ENCODE data around the gene PCDH17. TPM values are rescaled to one million over a fixed set of nuclear protein-coding genes. Genes with fewer than 3 reads are reported as not detected.

The PCDH17 gene
- total RNA-seq, 2 donors from 2014 or later = 2.1 to 2.4 TPM

DNA sequence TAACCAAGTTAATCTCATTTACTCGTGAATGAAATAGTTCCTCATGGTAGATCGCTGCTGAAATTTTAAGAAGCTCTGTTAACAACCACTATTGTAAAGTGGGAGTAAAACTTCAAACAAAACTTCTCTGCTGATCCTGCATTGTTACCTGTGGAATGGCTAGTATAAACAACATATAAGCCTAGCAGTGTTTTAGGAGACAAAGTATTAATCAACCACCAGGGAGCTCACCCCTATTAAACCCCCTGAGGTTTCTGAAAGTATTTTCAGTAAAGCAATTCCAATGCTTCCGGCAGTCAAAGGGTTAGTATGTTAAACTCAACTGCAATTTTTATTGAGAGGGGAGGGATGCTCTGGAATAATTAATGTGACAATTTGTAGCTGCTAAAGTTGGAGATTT, 30.0 kb upstream of the PCDH17 start:
- H3K27me3 ChIP-seq = no peaks in the 10 kb centered on the region
- H3K9ac ChIP-seq (ENCODE audit: low read depth in 2 of 2, low read length in 2 of 2) = no peak overlapping the region
- intact Hi-C loops (cut with DNase I) = no loop called here
- H3K36me3 ChIP-seq = no peaks in the 10 kb centered on the region
- no peaks in the 10 kb centered on the region for H3K4me1 ChIP-seq
- no peak for DNase-seq
- no peak overlapping the region for H3K4me3 ChIP-seq
- TF ChIP-seq, protein P1, sequence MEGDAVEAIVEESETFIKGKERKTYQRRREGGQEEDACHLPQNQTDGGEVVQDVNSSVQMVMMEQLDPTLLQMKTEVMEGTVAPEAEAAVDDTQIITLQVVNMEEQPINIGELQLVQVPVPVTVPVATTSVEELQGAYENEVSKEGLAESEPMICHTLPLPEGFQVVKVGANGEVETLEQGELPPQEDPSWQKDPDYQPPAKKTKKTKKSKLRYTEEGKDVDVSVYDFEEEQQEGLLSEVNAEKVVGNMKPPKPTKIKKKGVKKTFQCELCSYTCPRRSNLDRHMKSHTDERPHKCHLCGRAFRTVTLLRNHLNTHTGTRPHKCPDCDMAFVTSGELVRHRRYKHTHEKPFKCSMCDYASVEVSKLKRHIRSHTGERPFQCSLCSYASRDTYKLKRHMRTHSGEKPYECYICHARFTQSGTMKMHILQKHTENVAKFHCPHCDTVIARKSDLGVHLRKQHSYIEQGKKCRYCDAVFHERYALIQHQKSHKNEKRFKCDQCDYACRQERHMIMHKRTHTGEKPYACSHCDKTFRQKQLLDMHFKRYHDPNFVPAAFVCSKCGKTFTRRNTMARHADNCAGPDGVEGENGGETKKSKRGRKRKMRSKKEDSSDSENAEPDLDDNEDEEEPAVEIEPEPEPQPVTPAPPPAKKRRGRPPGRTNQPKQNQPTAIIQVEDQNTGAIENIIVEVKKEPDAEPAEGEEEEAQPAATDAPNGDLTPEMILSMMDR (IDR thresholded peaks at IDR 0.05) = no peak
- H3K27ac ChIP-seq = no peak overlapping the region
- H3K9me3 ChIP-seq = no peaks in the 10 kb centered on the region

DNA sequence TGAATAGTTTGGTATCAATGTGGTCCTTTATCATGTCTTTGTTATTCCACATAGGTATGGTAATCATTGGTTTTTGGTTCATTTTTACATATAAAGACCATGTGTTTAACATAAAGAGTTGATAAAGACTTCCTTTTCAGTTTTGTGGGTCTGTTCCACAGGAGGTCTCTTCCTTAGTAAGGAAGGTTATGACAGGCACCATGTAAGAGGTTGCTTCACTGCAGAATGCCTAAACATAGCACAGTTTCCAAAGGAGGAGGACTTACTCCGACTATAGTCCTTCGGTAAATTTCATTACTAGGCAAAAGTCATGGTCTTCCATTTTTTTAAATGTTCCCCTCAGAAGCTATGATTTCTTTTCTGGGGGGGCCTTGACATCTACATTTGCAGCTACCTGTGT, 27.1 kb upstream of the PCDH17 start:
- H3K36me3 ChIP-seq = no peaks in the 10 kb centered on the region
- TF ChIP-seq, protein P1 (IDR thresholded peaks at IDR 0.05) = no peak
- DNase-seq = no peak
- no peak overlapping the region for H3K4me3 ChIP-seq
- H3K27me3 ChIP-seq = no peaks in the 10 kb centered on the region
- intact Hi-C loops (cut with DNase I) = no loop called here
- no peak overlapping the region for H3K9ac ChIP-seq (ENCODE audit: low read depth in 2 of 2, low read length in 2 of 2)
- no peaks in the 10 kb centered on the region for H3K9me3 ChIP-seq
- H3K27ac ChIP-seq = no peak overlapping the region
- H3K4me1 ChIP-seq = no peaks in the 10 kb centered on the region

DNA sequence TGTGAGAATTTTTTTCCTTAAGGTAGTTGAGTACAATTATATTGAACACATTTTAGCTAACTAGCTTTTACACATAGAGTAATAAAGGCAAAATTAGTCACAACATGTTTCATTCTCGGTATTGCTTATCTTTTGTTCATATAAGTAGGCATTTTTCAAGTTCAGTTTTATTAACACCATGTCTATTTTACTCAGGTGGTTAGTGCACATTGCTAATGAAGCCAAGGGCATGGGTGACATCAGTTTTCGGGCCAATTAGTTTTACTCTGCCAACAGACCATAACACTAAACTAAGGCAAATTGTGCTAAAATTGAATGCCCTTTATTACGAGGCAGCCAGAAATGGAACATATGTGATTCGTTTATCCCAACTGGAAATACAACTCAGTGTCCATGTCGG, 19.6 kb upstream of the PCDH17 start:
- Histone ChIP-seq H3K4me3 (no peak overlapping the region), H3K9me3 (no peaks in the 10 kb centered on the region), H3K27ac (no peak overlapping the region), H3K4me1 (no peaks in the 10 kb centered on the region), H3K36me3 (no peaks in the 10 kb centered on the region), H3K27me3 (no peaks in the 10 kb centered on the region), H3K9ac (ENCODE audit: low read depth in 2 of 2, low read length in 2 of 2) (no peak overlapping the region)
- TF ChIP-seq, protein P1 (IDR thresholded peaks at IDR 0.05) = no peak
- no peak for DNase-seq
- intact Hi-C loops (cut with DNase I) = no loop called here

DNA sequence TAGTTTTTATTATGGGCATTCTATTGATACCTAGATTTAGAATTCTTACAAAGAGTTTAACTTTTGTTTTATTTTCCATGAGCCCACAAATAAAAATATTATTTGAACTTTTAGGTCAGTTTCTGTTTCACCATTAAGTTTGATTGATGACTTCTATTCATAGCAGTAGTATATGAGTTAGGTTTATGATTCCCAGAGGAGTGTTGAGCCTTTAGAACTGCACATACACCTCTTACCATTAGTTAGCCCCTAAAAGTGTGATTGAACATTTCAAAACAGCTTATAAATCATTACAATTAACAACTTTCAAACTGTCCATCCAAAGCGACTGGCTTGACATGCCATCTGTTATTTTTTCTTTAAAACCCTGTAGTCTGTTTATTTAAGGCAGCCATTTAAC, 19.0 kb upstream of the PCDH17 start:
- intact Hi-C loops (cut with DNase I) = no loop called here
- Histone ChIP-seq H3K4me1 (no peaks in the 10 kb centered on the region), H3K27me3 (no peaks in the 10 kb centered on the region), H3K27ac (no peak overlapping the region), H3K9ac (ENCODE audit: low read depth in 2 of 2, low read length in 2 of 2) (no peak overlapping the region), H3K9me3 (no peaks in the 10 kb centered on the region), H3K36me3 (no peaks in the 10 kb centered on the region), H3K4me3 (no peak overlapping the region)
- TF ChIP-seq, protein P1 (IDR thresholded peaks at IDR 0.05) = no peak
- no peak for DNase-seq

DNA sequence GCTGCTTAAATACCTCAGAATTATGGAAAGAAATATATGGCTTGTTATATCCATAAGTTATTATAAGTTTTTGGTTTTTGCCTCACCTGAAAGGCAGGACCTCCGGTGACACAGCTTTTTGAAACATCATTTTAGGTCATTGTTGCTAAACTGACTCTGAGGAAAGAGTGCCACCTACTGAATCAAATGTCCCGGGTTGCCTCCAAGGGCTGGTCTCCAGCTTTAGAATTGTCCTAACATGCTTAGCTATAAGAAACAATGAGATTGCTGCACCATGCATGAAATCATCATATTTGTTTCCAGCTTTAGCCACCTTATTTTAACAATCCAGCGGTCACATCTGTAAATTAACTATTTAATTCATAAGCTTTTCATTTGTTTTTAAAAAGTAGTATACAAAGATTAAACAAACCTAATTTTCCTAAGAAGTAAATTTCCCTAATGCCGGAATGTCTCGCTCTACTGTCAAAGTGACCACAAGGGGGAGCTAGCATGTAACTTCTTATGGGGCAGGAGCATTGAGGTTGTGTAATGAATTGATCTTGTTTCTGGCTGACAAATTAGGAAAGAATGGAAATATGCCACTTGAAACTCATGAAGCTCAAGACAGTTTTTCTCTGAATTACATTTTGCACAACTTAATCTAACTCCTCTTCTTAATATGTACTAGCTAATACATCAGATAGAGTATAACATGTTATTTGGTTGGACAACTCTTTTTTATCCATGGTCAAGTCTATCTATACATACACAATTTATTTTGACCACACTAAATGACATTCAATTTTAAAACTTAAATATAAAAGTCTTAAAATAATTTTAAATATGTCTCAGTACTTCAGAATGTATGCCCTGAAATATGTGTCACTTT, 6.7 kb upstream of the PCDH17 start:
- intact Hi-C loops (cut with DNase I) = loop anchor here (10.0 kb wide), 1 partner anchor 1690 kb away; no protein-coding TSS in a partner anchor
- DNase-seq = no peak
- TF ChIP-seq, protein P1 (IDR thresholded peaks at IDR 0.05) = peak; percentile 82
- Histone ChIP-seq H3K27me3 (peaks cover 14% of the 10 kb centered on the region), H3K36me3 (no peaks in the 10 kb centered on the region), H3K9ac (ENCODE audit: low read depth in 2 of 2, low read length in 2 of 2) (no peak overlapping the region), H3K9me3 (no peaks in the 10 kb centered on the region), H3K4me1 (no peaks in the 10 kb centered on the region), H3K27ac (no peak overlapping the region), H3K4me3 (no peak overlapping the region)
